Heart left ventricle (tissue), 16 donors: Measurements from ENCODE around the gene ARHGAP26. TPM values are rescaled to one million over a fixed set of nuclear protein-coding genes. Genes with fewer than 3 reads are reported as not detected.

Source experiments
- ATAC-seq, 4 donors: fragments of 200-7000 bp; cut with Tn5 transposase; one replicate each; pipeline ENCODE4 v1.9.1; 2020 to 2022; ENCODE audit warnings: moderate library complexity in 4 of 4, mild to moderate bottlenecking in 3 of 4, moderate number of reproducible peaks in 1 of 4
- DNase-seq, 5 donors: peaks; one replicate each; pipeline ENCODE4 v3.0.0-alpha.2; 2020
- H3K27ac ChIP-seq, 12 donors: fragments of 200-600 bp; sonication (generic) in 4 of 12; one replicate each; pipeline versions ENCODE4 v1.5.0 to v1.8.0; 2016 to 2022; ENCODE audit warnings: mild to moderate bottlenecking in 2 of 12
- H3K27me3 ChIP-seq, 9 donors: fragments of 200-600 bp; sonication (generic) in 2 of 9; one replicate each; pipeline versions ENCODE4 v1.5.1 to v1.8.0; 2016 to 2022; ENCODE audit warnings: mild to moderate bottlenecking in 3 of 9
- H3K36me3 ChIP-seq, 9 donors: fragments of 200-600 bp; sonication (generic) in 2 of 9; one replicate each; pipeline versions ENCODE4 v1.5.0 to v1.8.0; 2018 to 2022; ENCODE audit warnings: mild to moderate bottlenecking in 2 of 9
- H3K4me1 ChIP-seq, 12 donors: fragments of 200-600 bp; sonication (generic) in 4 of 12; one replicate each; pipeline versions ENCODE4 v1.5.0 to v1.8.0; 2016 to 2022; ENCODE audit warnings: mild to moderate bottlenecking in 3 of 12
- H3K4me3 ChIP-seq, 12 donors: fragments of 200-600 bp; sonication (generic) in 4 of 12; one replicate each; pipeline versions ENCODE4 v1.5.0 to v1.8.0; 2017 to 2022; ENCODE audit warnings: mild to moderate bottlenecking in 9 of 12, moderate library complexity in 4 of 12
- H3K9me3 ChIP-seq, 12 donors: fragments of 200-600 bp; sonication (generic) in 4 of 12; one replicate each; pipeline versions ENCODE4 v1.5.0 to v1.8.0; 2016 to 2022; ENCODE audit warnings: mild to moderate bottlenecking in 1 of 12
- CTCF ChIP-seq, 12 donors: fragments of 200-600 bp; sonication (generic) in 4 of 12; IDR thresholded peaks; one replicate each; pipeline versions ENCODE4 v1.5.0 to v1.8.0; 2018 to 2022; ENCODE audit warnings: antibody characterized with exemption in 12 of 12, mild to moderate bottlenecking in 5 of 12
- POLR2A ChIP-seq, 2 donors: fragments of 450-650 bp; IDR thresholded peaks; one replicate each; pipeline ENCODE4 v1.6.1; 2017; ENCODE audit warnings: antibody characterized with exemption in 2 of 2, mild to moderate bottlenecking in 2 of 2, moderate library complexity in 2 of 2
- WGBS, 4 donors: extraction: QIAGEN DNeasy Blood & Tissue Kit in 2 of 4; methylation state at CpG; one replicate each; pipeline versions ENCODE4 v1.1.5 to v1.1.7; 2013 to 2018; 5-methylcytosine and 5-hydroxymethylcytosine counted together
- intact Hi-C, 10 donors: fragments of 100-400 bp; cut with DNase I; formaldehyde crosslinking; loops; one replicate each; pipeline versions ENCODE4 v1.11.1 to v1.14.2; 2022
- polyA plus RNA-seq, 2 donors: library from polyadenylated mRNA; stranded (reverse); fragments of 200-250 nt; gene quantifications; one replicate each; pipeline ENCODE4 v1.2.3, GENCODE V29; 2013
- total RNA-seq, 9 donors: library from RNA; depleted of rRNA in 2 of 9; stranded (reverse); fragments of >200 nt in 2 of 9; fragmentation: NEBNext Ultra II Directional in 3 of 9; extraction: Animal tissue kit (Norgen Biotek cat#: 25700) in 3 of 9; gene quantifications; one replicate each; pipeline versions ENCODE4 v1.1.0 to v1.2.4, GENCODE V29; 2016 to 2023
- donor health status: ischemic (EF 13 %, LVEDD 7.1; RV severe dilation, severe dysfunction).
- donor health status: healthy with polysubstance abuse.
- donor health status: DM: no; HTN: yes; CAD: no.
- donor health status: DM: no; HTN: no; CAD: no.
- donor health status: ischemic (EF 25% LVEDD 6.9; RV normal size, moderate dysfunction).
- donor health status: ischemic (EF 25% LVEDD 5.7; RV mildly dilated, moderate dysfunction).
- donor health status: healthy.
- donor health status: DM: yes; HTN: yes; CAD: no.
- donor health status: ischemic (EF 35%, LVEDD 5.7; RV mildly dilated, moderate dysfunction).
- donor health status: nonischemic (EF 11% LVEDD 7.7; RV severe dilation, severe dysfunction).
- donor health status: DM: yes; HTN: yes; CAD: no.
- donor health status: PGD.
- donor health status: ischemic (EF 29% LVEDD 5.4; RV normal size, mild dysfunction).
- donor health status: nonischemic (EF 23%, LVEDD 6.1; RV moderate dilation, normal function).

ARHGAP26 gene
- total and polyA plus RNA-seq, 11 donors: 11.9 to 52.1 (median 33.7) TPM

DNA sequence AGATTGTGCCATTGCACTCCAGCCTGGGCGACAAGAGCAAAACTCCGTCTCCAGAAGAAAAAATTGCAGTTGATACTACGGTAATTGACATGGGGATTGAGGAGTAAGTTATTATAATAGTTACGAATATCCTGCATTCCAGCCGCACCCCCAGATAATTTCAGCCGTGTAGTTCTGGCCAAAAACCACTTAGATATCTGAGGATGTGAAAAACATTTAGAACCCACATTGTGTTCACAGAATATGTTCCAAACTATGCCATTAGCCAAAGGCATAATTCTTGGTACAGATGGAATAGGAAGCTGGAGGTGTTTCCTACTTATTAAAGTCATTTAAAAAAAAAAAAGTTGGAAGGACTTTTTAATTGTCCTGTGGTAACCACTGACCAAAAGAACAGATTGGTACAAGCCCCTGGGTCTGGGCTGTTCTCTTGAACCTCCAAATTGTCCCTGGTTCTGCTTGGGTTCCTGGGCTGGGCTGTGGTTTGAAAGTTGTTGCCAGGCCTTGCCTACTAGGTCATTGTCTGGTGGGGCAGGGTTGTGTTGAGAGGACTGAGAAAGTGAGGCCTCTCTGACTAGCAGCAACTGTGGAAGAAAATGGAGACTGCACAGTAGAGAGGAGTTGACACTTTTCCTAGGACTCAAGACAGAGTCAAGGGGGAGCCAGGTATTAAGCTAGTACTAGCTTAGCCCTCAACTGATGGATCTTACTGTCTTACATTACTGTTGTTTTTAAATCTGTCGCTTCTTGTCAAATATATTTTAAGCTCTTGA is 434.5 kb downstream of the ARHGAP26 start:
- H3K27ac ChIP-seq: peak overlapping the region in 10 of 12 donors; percentile 2 to 59 (median 26)
- intact Hi-C loops: loop anchor here in 7 of 10 donors (2.0 to 10.0 kb wide), 8 partner anchors 77 to 277 kb away; partner anchors contain the start of gene NR3C1 (in 7 of the 7)
- H3K4me3 ChIP-seq: no peak overlapping the region
- no peak for DNase-seq
- peaks cover 0 to 9% (median 0%) of the 10 kb centered on the region in 12 donors for H3K9me3 ChIP-seq
- ATAC-seq: peak in 1 of 4 donors; percentile 35
- H3K4me1 ChIP-seq: peaks cover 0 to 76% (median 50%) of the 10 kb centered on the region in 12 donors
- no peaks in the 10 kb centered on the region for H3K27me3 ChIP-seq
- H3K36me3 ChIP-seq: no peaks in the 10 kb centered on the region
- TF ChIP-seq CTCF (IDR thresholded peaks at IDR 0.05): no peak
- TF ChIP-seq POLR2A (IDR thresholded peaks at IDR 0.05): no peak
- 52 to 66% (median 60%) methylated on average over 7 of the region's 7 CpGs for WGBS, 4 donors

DNA sequence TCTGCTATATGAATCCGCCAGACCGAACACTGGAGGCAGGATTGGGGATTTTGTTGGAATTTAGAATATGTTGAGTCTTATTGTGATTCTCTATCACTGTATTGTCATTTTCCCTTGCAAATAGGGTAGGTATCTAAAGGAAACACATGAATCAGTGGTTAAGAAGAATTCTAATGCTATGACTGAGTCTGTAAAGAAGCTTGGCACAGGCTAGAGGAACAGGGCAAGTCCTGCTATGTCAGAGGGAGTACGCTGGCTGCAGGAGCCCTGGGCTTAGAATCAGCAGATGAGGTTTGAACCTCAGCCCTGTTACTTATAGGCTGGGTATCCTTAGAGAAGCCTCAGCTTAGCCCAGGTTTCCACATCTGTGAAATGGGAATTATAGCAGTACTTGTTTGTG is 435.2 kb downstream of the ARHGAP26 start:
- H3K27ac ChIP-seq: peak overlapping the region in 5 of 12 donors; percentile 11 to 40 (median 27)
- H3K9me3 ChIP-seq: peaks cover 0 to 9% (median 0%) of the 10 kb centered on the region in 12 donors
- H3K36me3 ChIP-seq: no peaks in the 10 kb centered on the region
- H3K4me1 ChIP-seq: peaks cover 0 to 71% (median 44%) of the 10 kb centered on the region in 12 donors
- 86 to 96% (median 89%) methylated on average over 3 of the region's 3 CpGs for WGBS, 4 donors
- H3K27me3 ChIP-seq: no peaks in the 10 kb centered on the region
- no peak overlapping the region for H3K4me3 ChIP-seq
- no peak for DNase-seq
- peak in 3 of 4 donors; percentile 20 to 37 (median 20) for ATAC-seq
- intact Hi-C loops: loop anchor here in 6 of 10 donors (2.0 to 10.0 kb wide), 8 partner anchors 78 to 278 kb away; partner anchors contain the start of gene NR3C1 (in 6 of the 6)
- TF ChIP-seq POLR2A (IDR thresholded peaks at IDR 0.05) (no peak), CTCF (IDR thresholded peaks at IDR 0.05) (no peak)

GRCh38 chr5:143205883-143206195 is 435.7 kb downstream of the ARHGAP26 start:
- no peaks in the 10 kb centered on the region for H3K27me3 ChIP-seq
- intact Hi-C loops: loop anchor here in 6 of 10 donors (2.0 to 10.0 kb wide), 8 partner anchors 79 to 279 kb away; partner anchors contain the start of gene NR3C1 (in 6 of the 6)
- no peak for DNase-seq
- ATAC-seq: no peak
- peaks cover 0 to 9% (median 0%) of the 10 kb centered on the region in 12 donors for H3K9me3 ChIP-seq
- WGBS, 4 donors: 70 to 80% (median 77%) methylated on average over 3 of the region's 3 CpGs
- H3K4me1 ChIP-seq: peaks cover 0 to 71% (median 43%) of the 10 kb centered on the region in 12 donors
- H3K27ac ChIP-seq: peak overlapping the region in 3 of 12 donors; percentile 11 to 40 (median 21)
- H3K36me3 ChIP-seq: no peaks in the 10 kb centered on the region
- no peak overlapping the region for H3K4me3 ChIP-seq
- TF ChIP-seq CTCF (IDR thresholded peaks at IDR 0.05) (no peak), POLR2A (IDR thresholded peaks at IDR 0.05) (no peak)
